Measurements from ENCODE around the gene VSTM2A.
"Not testable (repeated sequence)": the region's sequence is repeated elsewhere in the genome, so short reads cannot be mapped to it uniquely, and the experiment has no call there.

VSTM2A gene

GRCh38 chr7:54541669-54542625 lies at the start of gene VSTM2A:
Gene VSTM2A, plus strand, starts transcription at chr7:54542375. Its CDS starts 356 bp downstream, at chr7:54542731.
- H3K4me1 Mint-ChIP-seq (ENCODE audit: low read depth): peaks cover 2% of the 10 kb centered on the region
- H3K36me3 Mint-ChIP-seq (ENCODE audit: low read depth): no peaks in the 10 kb centered on the region
- H3K9me3 Mint-ChIP-seq: peaks cover 6% of the 10 kb centered on the region
- DNase-seq (ENCODE audit: low spot score): no peak
- no peak within 1 kb of the TSS for H3K27ac Mint-ChIP-seq
- peaks cover 29% of the 10 kb centered on the region for H3K27me3 Mint-ChIP-seq (ENCODE audit: low read depth)
- H3K4me3 Mint-ChIP-seq: no peak within 1 kb of the TSS

- not testable (repeated sequence) for H3K27me3 Mint-ChIP-seq (ENCODE audit: low read depth); H3K4me1 Mint-ChIP-seq (ENCODE audit: low read depth); H3K27ac Mint-ChIP-seq; DNase-seq (ENCODE audit: low spot score); H3K36me3 Mint-ChIP-seq (ENCODE audit: low read depth); H3K4me3 Mint-ChIP-seq
- peaks cover 31% of the 10 kb centered on the region for H3K9me3 Mint-ChIP-seq
Observed at GRCh38 chr7:54504531-54504930, 37.6 kb upstream of the VSTM2A start.

DNA sequence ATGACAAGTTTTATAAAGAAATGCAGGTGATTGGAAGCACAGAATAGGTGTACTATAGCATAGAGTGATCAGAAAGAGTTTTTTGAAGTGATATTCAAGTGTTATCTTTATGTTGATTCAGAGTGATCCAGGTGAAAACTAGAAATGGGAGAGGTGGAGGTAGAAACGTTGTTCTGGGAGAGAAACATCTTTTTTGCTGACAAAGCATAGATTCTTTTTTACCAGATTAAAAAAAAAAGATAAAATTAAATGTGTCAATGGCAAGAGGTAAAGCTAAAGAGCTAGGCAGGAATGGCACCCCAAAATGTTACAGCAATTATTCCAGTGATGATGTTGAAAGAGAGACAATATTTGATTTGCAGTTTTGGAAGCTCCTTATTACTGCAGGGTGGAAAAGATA lies 12.6 kb upstream of the VSTM2A start:
- H3K27me3 Mint-ChIP-seq (ENCODE audit: low read depth): no peaks in the 10 kb centered on the region
- DNase-seq (ENCODE audit: low spot score): no peak
- no peak overlapping the region for H3K4me3 Mint-ChIP-seq
- H3K9me3 Mint-ChIP-seq: peaks cover 43% of the 10 kb centered on the region
- no peaks in the 10 kb centered on the region for H3K36me3 Mint-ChIP-seq (ENCODE audit: low read depth)
- no peaks in the 10 kb centered on the region for H3K4me1 Mint-ChIP-seq (ENCODE audit: low read depth)
- H3K27ac Mint-ChIP-seq: no peak overlapping the region

DNA sequence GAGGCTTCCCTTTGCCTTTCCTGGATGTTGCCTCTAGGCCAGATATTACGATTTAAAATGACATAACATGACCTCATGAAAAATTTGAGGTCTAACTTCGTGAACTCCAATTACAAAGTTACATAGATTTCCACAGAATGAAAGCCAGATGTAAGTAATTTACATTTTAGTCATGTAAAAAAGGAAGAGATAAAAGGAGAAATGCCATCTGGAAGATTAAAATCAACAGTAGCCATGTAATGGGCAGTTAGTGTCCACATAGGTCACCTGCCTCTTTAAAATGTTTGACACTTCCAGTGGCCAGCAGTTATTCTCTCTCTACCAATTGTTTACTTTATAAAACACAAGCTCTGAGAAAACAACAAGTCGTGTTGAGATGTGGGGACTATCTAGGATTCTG lies 4.1 kb upstream of the VSTM2A start:
- Mint-ChIP-seq H3K27me3 (ENCODE audit: low read depth) (peaks cover 13% of the 10 kb centered on the region), H3K27ac (no peak overlapping the region), H3K4me1 (ENCODE audit: low read depth) (no peaks in the 10 kb centered on the region), H3K9me3 (peaks cover 11% of the 10 kb centered on the region), H3K36me3 (ENCODE audit: low read depth) (no peaks in the 10 kb centered on the region), H3K4me3 (no peak overlapping the region)
- DNase-seq (ENCODE audit: low spot score): no peak

GRCh38 chr7:54543051-54543488 lies 895 bp downstream of the VSTM2A start:
- peaks cover 30% of the 10 kb centered on the region for H3K27me3 Mint-ChIP-seq (ENCODE audit: low read depth)
- H3K9me3 Mint-ChIP-seq: peaks cover 6% of the 10 kb centered on the region
- H3K27ac Mint-ChIP-seq: no peak overlapping the region
- no peak for DNase-seq (ENCODE audit: low spot score)
- H3K4me3 Mint-ChIP-seq: no peak overlapping the region
- H3K4me1 Mint-ChIP-seq (ENCODE audit: low read depth): peaks cover 2% of the 10 kb centered on the region
- H3K36me3 Mint-ChIP-seq (ENCODE audit: low read depth): no peaks in the 10 kb centered on the region

GRCh38 chr7:54544149-54544526 lies 2.0 kb downstream of the VSTM2A start:
- peaks cover 2% of the 10 kb centered on the region for H3K4me1 Mint-ChIP-seq (ENCODE audit: low read depth)
- H3K9me3 Mint-ChIP-seq: peaks cover 6% of the 10 kb centered on the region
- H3K4me3 Mint-ChIP-seq: no peak overlapping the region
- peaks cover 33% of the 10 kb centered on the region for H3K27me3 Mint-ChIP-seq (ENCODE audit: low read depth)
- H3K36me3 Mint-ChIP-seq (ENCODE audit: low read depth): no peaks in the 10 kb centered on the region
- DNase-seq (ENCODE audit: low spot score): no peak
- no peak overlapping the region for H3K27ac Mint-ChIP-seq

GRCh38 chr7:54544527-54545240 lies 2.5 kb downstream of the VSTM2A start:
- H3K27ac Mint-ChIP-seq: no peak overlapping the region

DNA sequence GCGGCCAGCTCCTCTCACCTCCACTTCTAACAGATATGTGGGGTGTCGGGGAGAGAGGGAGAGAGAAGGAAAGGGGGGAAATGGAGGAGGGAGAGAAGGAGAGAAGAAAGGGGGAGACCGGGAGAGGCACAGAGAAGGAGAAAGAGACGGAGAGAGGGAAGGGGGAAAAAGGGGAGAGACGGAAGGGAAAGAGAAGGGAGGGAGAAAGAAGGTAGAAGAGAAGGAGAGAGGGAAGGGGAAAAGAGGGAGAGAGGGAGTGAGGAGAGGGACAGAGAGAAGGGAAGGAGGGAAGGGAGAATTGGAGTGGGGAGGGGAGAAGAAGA lies 3.0 kb downstream of the VSTM2A start:
- peaks cover 2% of the 10 kb centered on the region for H3K4me1 Mint-ChIP-seq (ENCODE audit: low read depth)
- H3K4me3 Mint-ChIP-seq: no peak overlapping the region
- H3K9me3 Mint-ChIP-seq: peaks cover 6% of the 10 kb centered on the region
- DNase-seq (ENCODE audit: low spot score): no peak
- H3K27me3 Mint-ChIP-seq (ENCODE audit: low read depth): peaks cover 33% of the 10 kb centered on the region
- no peak overlapping the region for H3K27ac Mint-ChIP-seq
- no peaks in the 10 kb centered on the region for H3K36me3 Mint-ChIP-seq (ENCODE audit: low read depth)

More at GRCh38 chr7:54544527-54545240, 2.5 kb downstream of the VSTM2A start:
- peaks cover 6% of the 10 kb centered on the region for H3K9me3 Mint-ChIP-seq
- peaks cover 2% of the 10 kb centered on the region for H3K4me1 Mint-ChIP-seq (ENCODE audit: low read depth)
- H3K4me3 Mint-ChIP-seq: no peak overlapping the region
- DNase-seq (ENCODE audit: low spot score): no peak
- peaks cover 33% of the 10 kb centered on the region for H3K27me3 Mint-ChIP-seq (ENCODE audit: low read depth)
- H3K36me3 Mint-ChIP-seq (ENCODE audit: low read depth): no peaks in the 10 kb centered on the region

DNA sequence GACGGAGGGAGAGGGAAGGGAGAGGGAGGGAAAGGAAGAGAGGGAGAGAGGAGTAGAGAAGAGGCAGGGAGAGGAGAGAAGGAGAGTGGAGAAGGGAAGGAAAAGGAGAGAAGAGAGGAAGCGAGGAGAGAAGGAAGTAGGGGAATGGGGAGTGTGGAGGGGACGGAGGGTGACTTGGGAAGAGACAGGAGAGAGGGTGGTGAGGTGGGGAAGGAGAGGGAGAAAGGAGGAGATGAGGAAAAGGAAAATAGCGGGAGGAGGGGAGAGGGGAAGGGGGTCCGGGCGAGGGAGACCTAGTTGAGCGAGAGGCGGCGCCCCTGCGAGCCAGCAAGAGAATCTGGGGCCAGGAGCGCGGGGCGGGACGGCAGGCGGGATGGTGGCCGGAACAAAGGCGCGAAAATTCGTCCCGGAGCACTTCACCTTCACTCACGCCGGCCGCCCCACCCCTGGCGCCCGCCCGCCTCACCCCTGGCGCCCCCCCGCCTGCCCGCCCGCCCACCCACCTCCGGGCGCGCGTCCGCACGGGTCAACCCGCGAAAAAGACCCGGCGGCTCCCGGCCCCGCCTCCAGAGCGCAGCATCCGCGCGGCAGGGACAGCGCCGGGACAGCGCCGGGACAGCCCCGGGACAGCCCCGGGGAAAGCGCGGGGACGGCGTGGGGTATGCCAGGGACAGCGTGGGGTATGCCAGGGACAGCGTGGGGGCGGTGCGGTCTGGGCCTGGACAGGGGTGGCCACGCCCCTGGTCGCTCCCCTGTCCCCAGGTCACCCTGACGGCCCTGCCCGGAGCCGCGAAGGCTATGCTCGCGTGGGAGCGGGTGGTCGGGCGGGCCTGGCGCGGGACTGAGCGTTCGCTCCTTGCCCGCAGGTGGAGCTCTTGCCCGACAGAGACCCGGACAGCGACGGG lies 4.2 kb downstream of the VSTM2A start:
- Mint-ChIP-seq H3K27ac (no peak overlapping the region), H3K4me1 (ENCODE audit: low read depth) (peaks cover 2% of the 10 kb centered on the region), H3K9me3 (peaks cover 6% of the 10 kb centered on the region), H3K36me3 (ENCODE audit: low read depth) (no peaks in the 10 kb centered on the region), H3K4me3 (no peak overlapping the region), H3K27me3 (ENCODE audit: low read depth) (peaks cover 32% of the 10 kb centered on the region)
- no peak for DNase-seq (ENCODE audit: low spot score)

DNA sequence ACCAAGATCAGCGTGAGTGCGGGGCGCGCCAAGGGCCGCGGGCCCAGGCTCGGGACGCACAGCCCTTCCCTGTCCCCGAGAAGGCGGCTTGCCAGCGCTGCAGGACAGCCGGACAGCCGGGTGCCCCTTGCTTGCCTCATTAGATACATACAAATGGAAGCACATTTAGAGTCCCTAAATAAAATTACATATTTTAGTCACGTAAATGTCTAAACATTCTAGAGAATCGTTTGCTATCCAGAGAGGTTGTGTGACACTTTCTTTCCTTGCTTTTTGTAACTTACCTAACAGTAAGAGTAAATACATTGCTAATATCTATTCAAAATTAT lies 4.8 kb downstream of the VSTM2A start:
- no peak for DNase-seq (ENCODE audit: low spot score)
- H3K4me3 Mint-ChIP-seq: no peak overlapping the region
- peaks cover 2% of the 10 kb centered on the region for H3K4me1 Mint-ChIP-seq (ENCODE audit: low read depth)
- no peaks in the 10 kb centered on the region for H3K36me3 Mint-ChIP-seq (ENCODE audit: low read depth)
- H3K27me3 Mint-ChIP-seq (ENCODE audit: low read depth): peaks cover 26% of the 10 kb centered on the region
- H3K27ac Mint-ChIP-seq: no peak overlapping the region
- H3K9me3 Mint-ChIP-seq: peaks cover 6% of the 10 kb centered on the region

GRCh38 chr7:54550471-54550870 lies 8.3 kb downstream of the VSTM2A start:
- no peak overlapping the region for H3K4me3 Mint-ChIP-seq
- peaks cover 8% of the 10 kb centered on the region for H3K27me3 Mint-ChIP-seq (ENCODE audit: low read depth)
- peaks cover 5% of the 10 kb centered on the region for H3K9me3 Mint-ChIP-seq
- no peaks in the 10 kb centered on the region for H3K36me3 Mint-ChIP-seq (ENCODE audit: low read depth)
- DNase-seq (ENCODE audit: low spot score): no peak
- H3K4me1 Mint-ChIP-seq (ENCODE audit: low read depth): no peaks in the 10 kb centered on the region
- H3K27ac Mint-ChIP-seq: no peak overlapping the region

DNA sequence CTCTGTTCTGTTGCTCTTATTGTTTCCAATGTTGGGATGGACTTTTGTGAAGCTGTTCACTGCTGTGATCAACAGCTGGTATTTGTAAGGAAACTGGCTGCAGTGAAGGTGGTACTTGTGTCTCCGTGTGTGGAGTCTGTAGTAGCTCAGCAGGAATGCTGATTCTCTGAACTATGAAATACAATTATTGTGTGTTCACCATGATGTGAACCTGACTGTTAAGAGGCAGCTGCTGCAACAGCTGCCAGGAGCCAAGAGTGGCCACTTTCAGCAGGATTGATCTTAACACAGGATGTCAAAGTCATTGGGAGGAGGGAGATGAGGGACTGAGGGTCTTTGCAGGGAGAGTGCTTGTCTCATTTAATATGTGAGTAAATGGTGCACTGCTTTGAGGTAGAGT lies 13.9 kb downstream of the VSTM2A start:
- Mint-ChIP-seq H3K4me3 (no peak overlapping the region), H3K27me3 (ENCODE audit: low read depth) (no peaks in the 10 kb centered on the region), H3K4me1 (ENCODE audit: low read depth) (no peaks in the 10 kb centered on the region), H3K27ac (no peak overlapping the region), H3K36me3 (ENCODE audit: low read depth) (no peaks in the 10 kb centered on the region), H3K9me3 (peaks cover 5% of the 10 kb centered on the region)
- no peak for DNase-seq (ENCODE audit: low spot score)

- no peaks in the 10 kb centered on the region for H3K36me3 Mint-ChIP-seq (ENCODE audit: low read depth)
- no peaks in the 10 kb centered on the region for H3K4me1 Mint-ChIP-seq (ENCODE audit: low read depth)
- H3K27me3 Mint-ChIP-seq (ENCODE audit: low read depth): no peaks in the 10 kb centered on the region
- H3K4me3 Mint-ChIP-seq: no peak overlapping the region
- DNase-seq (ENCODE audit: low spot score): no peak
- H3K9me3 Mint-ChIP-seq: peaks cover 5% of the 10 kb centered on the region
- no peak overlapping the region for H3K27ac Mint-ChIP-seq
Observed at GRCh38 chr7:54559401-54559800, 17.2 kb downstream of the VSTM2A start.

DNA sequence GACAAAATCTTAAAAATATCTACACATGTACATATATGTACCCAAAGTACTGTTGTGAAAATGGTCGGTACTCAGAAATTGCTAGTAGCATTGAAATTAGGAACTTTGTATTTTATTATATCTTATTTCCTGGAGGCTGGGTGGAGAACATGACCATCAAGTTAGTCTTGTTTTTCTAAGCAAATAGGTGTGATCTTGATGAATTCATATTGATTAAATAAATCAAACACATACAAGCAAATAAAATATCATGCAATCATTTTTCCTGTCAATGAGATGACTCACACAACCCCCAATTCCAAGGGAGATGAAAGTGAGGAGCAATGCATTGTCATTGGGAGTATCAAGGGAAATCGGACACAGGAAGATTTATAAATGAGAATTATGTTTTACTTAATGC lies 18.0 kb downstream of the VSTM2A start:
- Mint-ChIP-seq H3K27ac (no peak overlapping the region), H3K4me3 (no peak overlapping the region), H3K9me3 (no peaks in the 10 kb centered on the region), H3K4me1 (ENCODE audit: low read depth) (no peaks in the 10 kb centered on the region), H3K27me3 (ENCODE audit: low read depth) (no peaks in the 10 kb centered on the region), H3K36me3 (ENCODE audit: low read depth) (no peaks in the 10 kb centered on the region)
- DNase-seq (ENCODE audit: low spot score): no peak

All from T-helper 2 cell treated with Interferon-gamma antibody and Interleukin-4, amounts not matched to agents 5 μg/mL and 100 μg/mL, for 36 hours (primary cell).